KMS-11 (cell line): ENCODE measurements around the gene DNAJC15.

Source experiments
- H2AFZ ChIP-seq: fragments of 200-600 bp; sonication (generic); 2 replicates; pipeline ENCODE4 v1.6.1; 2016; ENCODE audit warnings: antibody characterized with exemption, mixed run types, low read depth
- H3K27ac ChIP-seq: fragments of 200-600 bp; sonication (generic); 2 replicates; pipeline ENCODE4 v1.6.1; 2016; ENCODE audit warnings: mild to moderate bottlenecking, mixed run types
- H3K27me3 ChIP-seq: fragments of 200-600 bp; sonication (generic); 2 replicates; pipeline ENCODE4 v1.6.1; 2017; ENCODE audit warnings: mild to moderate bottlenecking, low read depth, mixed run types, moderate library complexity; ENCODE audit not compliant: insufficient read depth
- H3K36me3 ChIP-seq: fragments of 200-600 bp; sonication (generic); 2 replicates; pipeline ENCODE4 v1.6.1; 2017; ENCODE audit warnings: mild to moderate bottlenecking, mixed run types; ENCODE audit not compliant: insufficient read depth
- H3K4me1 ChIP-seq: fragments of 200-600 bp; sonication (generic); 2 replicates; pipeline ENCODE4 v1.6.1; 2016; ENCODE audit warnings: mild to moderate bottlenecking, low read depth, mixed run types; ENCODE audit not compliant: poor library complexity, severe bottlenecking
- H3K4me2 ChIP-seq: fragments of 200-600 bp; sonication (generic); 2 replicates; pipeline ENCODE4 v1.7.0; 2016; ENCODE audit warnings: mild to moderate bottlenecking, mixed run types
- H3K4me3 ChIP-seq: fragments of 200-600 bp; sonication (generic); IDR thresholded peaks from 2 replicates; pipeline ENCODE4 v1.6.1; 2017; ENCODE audit warnings: low read depth, low read length, mixed read lengths; ENCODE audit not compliant: insufficient read depth
- H3K79me2 ChIP-seq: fragments of 200-600 bp; sonication (generic); 2 replicates; pipeline ENCODE4 v1.6.1; 2016; ENCODE audit warnings: low read depth, mixed run types; ENCODE audit not compliant: insufficient read depth
- H3K9ac ChIP-seq: fragments of 200-600 bp; sonication (generic); 2 replicates; pipeline ENCODE4 v1.6.1; 2016; ENCODE audit warnings: mild to moderate bottlenecking, mixed run types
- H4K20me1 ChIP-seq: fragments of 200-600 bp; sonication (generic); 2 replicates; pipeline ENCODE4 v1.6.1; 2016; ENCODE audit warnings: mild to moderate bottlenecking, mixed run types; ENCODE audit not compliant: insufficient read depth
- CTCF ChIP-seq: fragments of 200-600 bp; sonication (generic); conservative IDR thresholded peaks from 2 replicates; pipeline ENCODE4 v1.6.1; 2017; ENCODE audit warnings: low read depth, mild to moderate bottlenecking, antibody characterized with exemption, low read length, moderate library complexity, mixed read lengths

The DNAJC15 gene

GRCh38 chr13:43122791-43123190 is 99.4 kb downstream of the DNAJC15 start:
- H3K27me3 ChIP-seq = no peaks in the 10 kb centered on the region
- no peak overlapping the region for H3K27ac ChIP-seq
- no peak for TF ChIP-seq CTCF
- no peak overlapping the region for H3K4me2 ChIP-seq
- H2AFZ ChIP-seq = no peak overlapping the region
- no peaks in the 10 kb centered on the region for H3K36me3 ChIP-seq
- H3K79me2 ChIP-seq = no peaks in the 10 kb centered on the region
- H3K9ac ChIP-seq = no peak overlapping the region
- no peak overlapping the region for H3K4me3 ChIP-seq
- no peaks in the 10 kb centered on the region for H3K4me1 ChIP-seq
- H4K20me1 ChIP-seq = no peaks in the 10 kb centered on the region

- no peak overlapping the region for H3K27ac ChIP-seq
- TF ChIP-seq CTCF = no peak
- H3K79me2 ChIP-seq = no peaks in the 10 kb centered on the region
- no peaks in the 10 kb centered on the region for H3K27me3 ChIP-seq
- H4K20me1 ChIP-seq = no peaks in the 10 kb centered on the region
- H3K4me2 ChIP-seq = no peak overlapping the region
- H2AFZ ChIP-seq = no peak overlapping the region
- no peak overlapping the region for H3K4me3 ChIP-seq
- no peaks in the 10 kb centered on the region for H3K36me3 ChIP-seq
- H3K9ac ChIP-seq = no peak overlapping the region
- no peaks in the 10 kb centered on the region for H3K4me1 ChIP-seq
These were observed 100.5 kb downstream of the DNAJC15 start for GRCh38 chr13:43123856-43124255.

- no peak overlapping the region for H2AFZ ChIP-seq
- H3K79me2 ChIP-seq = no peaks in the 10 kb centered on the region
- no peaks in the 10 kb centered on the region for H4K20me1 ChIP-seq
- no peaks in the 10 kb centered on the region for H3K4me1 ChIP-seq
- no peak overlapping the region for H3K9ac ChIP-seq
- H3K4me2 ChIP-seq = no peak overlapping the region
- no peaks in the 10 kb centered on the region for H3K27me3 ChIP-seq
- TF ChIP-seq CTCF = no peak
- H3K4me3 ChIP-seq = no peak overlapping the region
- no peak overlapping the region for H3K27ac ChIP-seq
- no peaks in the 10 kb centered on the region for H3K36me3 ChIP-seq
These were observed 101.1 kb downstream of the DNAJC15 start for GRCh38 chr13:43124490-43124889.

- H3K36me3 ChIP-seq = no peaks in the 10 kb centered on the region
- TF ChIP-seq CTCF = no peak
- no peak overlapping the region for H3K4me2 ChIP-seq
- H3K27ac ChIP-seq = no peak overlapping the region
- no peak overlapping the region for H3K9ac ChIP-seq
- no peaks in the 10 kb centered on the region for H3K27me3 ChIP-seq
- H3K4me1 ChIP-seq = no peaks in the 10 kb centered on the region
- H3K4me3 ChIP-seq = no peak overlapping the region
- no peaks in the 10 kb centered on the region for H3K79me2 ChIP-seq
- H2AFZ ChIP-seq = no peak overlapping the region
- no peaks in the 10 kb centered on the region for H4K20me1 ChIP-seq
These were observed 103.0 kb downstream of the DNAJC15 start for GRCh38 chr13:43126420-43126819.
